Activated naive CD4-positive, alpha-beta T cell treated with Interleukin-2 at 50 U/mL for 16 hours (primary cell): Measurements from ENCODE around the gene NAALADL1.
"Not testable (repeated sequence)": the region's sequence is repeated elsewhere in the genome, so short reads cannot be mapped to it uniquely, and the experiment has no call there.

Experiments
- DNase-seq: peaks from one replicate; pipeline ENCODE4 v3.0.0-alpha.2; 2020

NAALADL1 gene

DNA sequence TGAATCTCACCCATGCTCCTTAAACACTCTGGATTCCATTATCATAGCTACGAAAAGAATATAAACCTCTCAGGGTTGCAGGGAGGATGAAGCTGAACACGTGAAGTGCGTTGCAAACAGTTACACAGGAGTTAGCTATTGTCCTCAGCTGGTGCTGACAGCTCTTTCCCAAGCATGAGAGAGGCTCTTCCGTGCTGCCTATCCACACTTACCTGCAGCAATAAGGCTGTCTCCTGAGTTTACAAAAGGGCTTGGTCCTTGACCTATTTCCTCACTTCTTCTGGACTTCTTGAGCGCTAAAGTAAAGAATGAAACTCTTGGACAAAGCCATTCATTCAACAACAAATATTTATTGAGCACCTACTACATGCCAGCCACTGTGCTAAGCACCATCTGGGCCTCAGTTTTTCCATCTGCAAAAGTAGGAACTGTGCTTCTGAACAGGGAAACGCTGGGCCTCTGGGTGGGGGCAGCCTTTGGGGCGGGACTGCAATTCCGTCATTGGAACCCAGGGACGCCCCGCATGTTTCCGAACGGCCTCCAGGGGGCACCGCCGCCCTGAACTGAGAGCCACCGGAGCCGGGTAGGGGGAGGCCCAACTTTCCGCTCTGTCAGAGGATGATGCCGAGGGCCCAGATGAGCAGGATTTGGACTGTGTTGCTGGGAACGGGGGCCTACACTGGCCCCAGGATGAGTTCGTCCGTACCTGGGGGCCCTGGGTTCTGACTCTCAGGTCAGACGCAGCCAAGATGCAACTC lies 45.0 kb downstream of the NAALADL1 start:
- peak; percentile 92 for DNase-seq

- DNase-seq, result no peak
Observed at GRCh38 chr11:65008873-65009272, 49.5 kb downstream of the NAALADL1 start.

- no peak for DNase-seq
Observed at GRCh38 chr11:65008016-65008415, 50.3 kb downstream of the NAALADL1 start.

DNA sequence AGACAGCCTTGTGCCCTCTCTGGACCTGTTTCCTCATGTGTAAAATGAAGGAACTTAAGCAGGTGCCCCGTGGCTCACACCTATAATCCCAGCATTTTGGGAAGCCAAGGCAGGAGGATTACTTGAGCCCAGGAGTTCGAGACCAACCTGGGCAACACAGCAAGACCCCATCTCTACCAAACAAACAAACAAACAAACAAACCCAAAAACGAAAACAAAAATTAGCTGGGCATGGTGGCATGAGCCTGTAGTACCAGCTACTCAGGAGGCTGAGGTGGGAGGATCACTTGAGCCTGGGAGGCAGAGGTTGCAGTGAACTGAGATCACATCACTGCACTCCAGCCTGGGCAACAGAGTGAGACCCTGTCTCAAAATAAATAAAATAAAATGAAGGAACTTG lies 54.4 kb downstream of the NAALADL1 start:
- DNase-seq, result not testable (repeated sequence)

GRCh38 chr11:65003282-65003681 lies 55.1 kb downstream of the NAALADL1 start:
- no peak for DNase-seq

GRCh38 chr11:65002706-65003105 lies 55.6 kb downstream of the NAALADL1 start:
- DNase-seq, result no peak

DNA sequence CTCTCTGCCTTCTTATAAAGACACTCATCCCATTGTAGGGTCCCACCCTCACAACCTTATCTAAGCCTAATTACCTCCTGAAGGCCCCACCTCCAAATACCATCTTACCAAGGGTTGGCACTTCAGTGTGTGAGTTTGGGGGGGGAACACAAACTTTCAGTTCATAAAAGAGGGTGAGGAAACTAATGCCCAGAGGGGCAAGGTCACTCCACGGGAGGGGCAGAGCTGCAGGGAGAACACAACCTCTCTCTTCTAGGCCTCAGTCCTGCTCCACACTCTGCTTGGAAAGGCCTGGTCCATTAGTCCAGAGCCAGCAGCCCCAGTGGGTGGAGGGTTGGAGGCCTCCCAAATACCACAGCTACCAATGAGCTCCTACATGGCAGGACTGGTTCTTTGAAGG lies 58.9 kb downstream of the NAALADL1 start:
- DNase-seq, result no peak

DNA sequence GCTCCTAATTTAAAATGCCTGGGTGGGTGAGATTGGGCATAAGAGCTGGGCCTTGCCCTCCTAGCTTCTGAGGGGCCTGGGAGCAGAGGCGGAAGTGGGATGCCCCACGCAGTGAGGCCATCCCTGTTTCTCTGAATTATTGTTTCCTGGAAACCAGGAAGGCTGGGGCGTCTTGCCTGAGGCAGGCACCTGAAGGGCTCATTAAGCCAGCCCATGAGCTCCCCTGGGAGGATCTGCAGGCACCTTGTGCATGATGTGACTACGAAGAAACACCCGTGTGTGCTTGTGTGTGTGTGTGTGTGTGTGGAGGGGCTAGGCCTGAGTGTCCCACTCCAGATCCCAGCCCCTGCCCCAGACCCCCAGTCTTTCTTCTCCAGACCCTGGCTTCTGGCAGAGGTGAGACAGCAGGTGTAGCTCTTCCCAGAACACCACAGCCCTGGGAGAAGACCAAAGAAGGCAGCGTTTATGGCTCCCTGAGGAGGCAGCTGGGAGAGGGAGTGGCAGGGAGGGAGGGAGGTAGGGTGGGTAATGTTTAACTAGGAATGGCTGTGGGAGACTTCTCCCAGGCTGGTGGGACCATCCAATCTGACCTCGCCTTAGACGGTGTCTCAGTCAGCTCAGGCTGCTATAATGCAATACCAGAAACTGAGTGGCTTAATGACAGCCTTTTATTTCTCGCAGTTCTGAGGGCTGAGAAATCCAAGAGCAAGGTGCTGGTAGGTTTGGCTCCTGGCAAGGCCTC lies 59.5 kb downstream of the NAALADL1 start:
- no peak for DNase-seq

DNA sequence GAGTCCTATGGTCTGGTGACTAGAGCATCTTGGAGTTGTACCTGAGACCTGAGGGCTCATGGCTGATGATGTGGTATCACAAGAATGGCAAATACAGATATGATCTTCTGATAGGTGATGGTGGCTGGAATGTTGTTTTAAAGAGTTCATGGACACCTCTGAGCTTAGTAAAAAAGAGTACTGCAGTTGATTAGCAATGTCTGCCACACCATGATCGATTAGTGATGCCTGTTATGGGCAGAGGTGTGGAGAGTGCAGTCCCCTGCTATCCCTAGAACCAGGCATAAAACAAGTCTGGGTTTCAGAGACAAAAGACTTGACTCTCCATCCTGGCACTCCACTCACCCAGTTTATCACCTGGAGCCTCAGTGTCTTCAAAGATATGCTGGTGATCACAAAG lies 60.2 kb downstream of the NAALADL1 start:
- no peak for DNase-seq

GRCh38 chr11:64996710-64997380 lies 61.5 kb downstream of the NAALADL1 start, which contains the start of gene BATF2:
Gene BATF2, minus strand, starts transcription at chr11:64996971. Its CDS starts 57 bp downstream, at chr11:64996914.
- DNase-seq, result no peak

DNA sequence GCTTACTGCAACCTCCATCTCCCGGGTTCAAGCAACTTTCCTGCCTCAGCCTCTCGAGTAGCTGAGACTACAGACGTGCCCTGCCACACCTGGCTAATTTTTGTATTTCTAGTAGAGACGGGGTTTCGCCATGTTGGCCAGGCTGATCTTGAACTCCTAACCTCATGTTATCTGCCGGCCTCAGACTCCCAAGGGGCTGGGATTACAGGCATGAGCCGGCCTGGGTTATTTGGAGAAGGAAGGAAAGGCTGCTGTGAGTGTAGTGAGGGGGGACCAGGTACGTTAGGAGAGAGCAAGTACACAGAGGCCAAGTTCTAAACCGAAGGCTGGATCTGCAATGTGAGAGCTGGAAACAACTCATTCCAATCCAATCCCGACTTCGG lies 62.0 kb downstream of the NAALADL1 start:
- no peak for DNase-seq
